PC-9 (cell line): ENCODE data around the gene LACC1. TPM values are rescaled to one million over a fixed set of nuclear protein-coding genes. Genes with fewer than 3 reads are reported as not detected.

ENCODE experiments used
- BruUV-seq: library from RNA; stranded (reverse); fragments of 400-500 nt; replicated peaks from 2 replicates; lab custom pipeline; 2021; lab: Mats Ljungman, UMichigan
- CTCF ChIA-PET: fragments of 300-600 bp; sonication (Branson Sonifier 250); formaldehyde crosslinking; loops from one replicate; lab custom pipeline; 2022; ENCODE audit warnings: antibody characterized with exemption; lab: Charles Lee
- POLR2A ChIA-PET: fragments of 300-600 bp; sonication (Branson Sonifier 250); formaldehyde crosslinking; loops from one replicate; lab custom pipeline; 2022; ENCODE audit warnings: antibody characterized with exemption; ENCODE audit not compliant: unreplicated experiment; lab: Charles Lee
- DNase-seq, 2 experiments: peaks; one replicate each; pipeline versions ENCODE4 v3.0.0 to v3.0.0-alpha.2; 2015 to 2022; ENCODE audit warnings: mixed read lengths in 1 of 2
- H2AFZ ChIP-seq: fragments of 200-600 bp; sonication (generic); 2 replicates; pipeline ENCODE4 v1.8.1; 2017; ENCODE audit warnings: antibody characterized with exemption
- H3F3A ChIP-seq: fragments of 200-600 bp; sonication (generic); 2 replicates; pipeline ENCODE4 v1.8.1; 2017; ENCODE audit warnings: antibody characterized with exemption, mild to moderate bottlenecking, low read depth; ENCODE audit not compliant: insufficient read depth
- H3K27ac ChIP-seq: fragments of 200-600 bp; sonication (generic); 2 replicates; pipeline ENCODE4 v1.6.1; 2016; ENCODE audit warnings: mixed run types
- H3K27me3 ChIP-seq: fragments of 200-600 bp; sonication (generic); 2 replicates; pipeline ENCODE4 v1.6.1; 2016; ENCODE audit warnings: low read depth, mixed run types; ENCODE audit not compliant: insufficient read depth
- H3K36me3 ChIP-seq: fragments of 200-600 bp; sonication (generic); 2 replicates; pipeline ENCODE4 v1.6.1; 2016; ENCODE audit warnings: low read depth, mixed run types
- H3K4me1 ChIP-seq: fragments of 200-600 bp; sonication (generic); replicated peaks from 2 replicates; pipeline ENCODE4 v1.6.1; 2016; ENCODE audit warnings: mixed run types; ENCODE audit not compliant: insufficient read depth
- H3K4me2 ChIP-seq: fragments of 200-600 bp; sonication (generic); 2 replicates; pipeline ENCODE4 v1.6.1; 2017; ENCODE audit warnings: mixed run types
- H3K4me3 ChIP-seq: fragments of 200-600 bp; sonication (generic); 2 replicates; pipeline ENCODE4 v1.6.1; 2016; ENCODE audit warnings: mixed run types
- H3K79me2 ChIP-seq: fragments of 200-600 bp; sonication (generic); 2 replicates; pipeline ENCODE4 v1.6.1; 2017; ENCODE audit warnings: low read depth, mixed run types
- H3K9me2 ChIP-seq: fragments of 200-600 bp; sonication (generic); 2 replicates; pipeline ENCODE4 v1.8.1; 2017; ENCODE audit warnings: mild to moderate bottlenecking; ENCODE audit not compliant: insufficient read depth
- H3K9me3 ChIP-seq: fragments of 200-600 bp; sonication (generic); 2 replicates; pipeline ENCODE4 v1.8.1; 2016; ENCODE audit warnings: low read depth; ENCODE audit not compliant: insufficient read depth
- H4K20me1 ChIP-seq: fragments of 200-600 bp; sonication (generic); 2 replicates; pipeline ENCODE4 v1.8.1; 2017; ENCODE audit not compliant: insufficient read depth
- EZH2 ChIP-seq: fragments of 200-600 bp; sonication (generic); IDR thresholded peaks from 2 replicates; pipeline ENCODE4 v1.8.0; 2017; ENCODE audit warnings: antibody characterized with exemption, low read depth
- intact Hi-C: fragments of 100-400 bp; cut with micrococcal nuclease; formaldehyde crosslinking; loops from one replicate; pipeline ENCODE4 v1.10.0; 2022; ENCODE audit not compliant: unreplicated experiment
- total RNA-seq: library from RNA; stranded (reverse); gene quantifications from 2 replicates; pipeline ENCODE4 v1.2.3, GENCODE V29; 2021
- TF ChIP-seq, protein P1 (sequence below): fragments of 200-600 bp; sonication (generic); conservative IDR thresholded peaks from 2 replicates; pipeline ENCODE4 v1.6.1; 2017; ENCODE audit warnings: mixed run types, antibody characterized with exemption, mild to moderate bottlenecking, moderate library complexity

LACC1 gene
- total RNA-seq, 1 experiment from 2014 or later: 2.4 TPM

DNA sequence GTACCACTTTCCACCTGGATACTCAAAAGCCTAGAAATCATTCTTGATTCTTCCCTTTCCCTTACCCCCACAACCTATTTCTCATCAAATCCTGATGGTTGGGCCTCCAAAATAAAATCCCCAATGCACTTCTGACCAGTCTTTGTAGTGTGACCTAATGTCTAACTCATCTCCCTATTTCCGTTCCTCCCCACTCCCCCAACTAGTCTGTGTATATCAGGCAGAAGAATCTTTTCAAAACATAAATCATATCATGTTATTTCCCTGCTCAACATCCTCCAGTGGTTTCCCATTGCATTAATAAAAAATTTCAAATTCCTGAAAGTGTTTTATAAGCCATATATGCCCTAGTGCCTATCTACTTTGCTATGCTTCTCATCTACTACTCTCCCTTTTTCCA lies 17.8 kb upstream of the LACC1 start:
- Histone ChIP-seq H3K27ac (no peak overlapping the region), H3K36me3 (peaks cover 12% of the 10 kb centered on the region; the same call in 1 of the 2 replicates), H3F3A (no peaks in the 10 kb centered on the region), H3K4me2 (no peak overlapping the region), H3K79me2 (no peaks in the 10 kb centered on the region), H3K9me3 (0 out of 2 replicates have a peak, but pooled peaks cover 3% of the 10 kb centered on the region), H4K20me1 (no peaks in the 10 kb centered on the region), H3K4me3 (no peak overlapping the region), H3K9me2 (no peaks in the 10 kb centered on the region), H3K4me1 (peaks cover 21% of the 10 kb centered on the region), H3K27me3 (no peaks in the 10 kb centered on the region), H2AFZ (no peak overlapping the region)
- CTCF ChIA-PET: no interaction called here
- POLR2A ChIA-PET: no interaction called here
- intact Hi-C loops: no loop called here
- TF ChIP-seq, protein P1, sequence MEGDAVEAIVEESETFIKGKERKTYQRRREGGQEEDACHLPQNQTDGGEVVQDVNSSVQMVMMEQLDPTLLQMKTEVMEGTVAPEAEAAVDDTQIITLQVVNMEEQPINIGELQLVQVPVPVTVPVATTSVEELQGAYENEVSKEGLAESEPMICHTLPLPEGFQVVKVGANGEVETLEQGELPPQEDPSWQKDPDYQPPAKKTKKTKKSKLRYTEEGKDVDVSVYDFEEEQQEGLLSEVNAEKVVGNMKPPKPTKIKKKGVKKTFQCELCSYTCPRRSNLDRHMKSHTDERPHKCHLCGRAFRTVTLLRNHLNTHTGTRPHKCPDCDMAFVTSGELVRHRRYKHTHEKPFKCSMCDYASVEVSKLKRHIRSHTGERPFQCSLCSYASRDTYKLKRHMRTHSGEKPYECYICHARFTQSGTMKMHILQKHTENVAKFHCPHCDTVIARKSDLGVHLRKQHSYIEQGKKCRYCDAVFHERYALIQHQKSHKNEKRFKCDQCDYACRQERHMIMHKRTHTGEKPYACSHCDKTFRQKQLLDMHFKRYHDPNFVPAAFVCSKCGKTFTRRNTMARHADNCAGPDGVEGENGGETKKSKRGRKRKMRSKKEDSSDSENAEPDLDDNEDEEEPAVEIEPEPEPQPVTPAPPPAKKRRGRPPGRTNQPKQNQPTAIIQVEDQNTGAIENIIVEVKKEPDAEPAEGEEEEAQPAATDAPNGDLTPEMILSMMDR: no peak
- TF ChIP-seq EZH2: no peak
- no TSS peak for BruUV-seq
- DNase-seq: no peak

DNA sequence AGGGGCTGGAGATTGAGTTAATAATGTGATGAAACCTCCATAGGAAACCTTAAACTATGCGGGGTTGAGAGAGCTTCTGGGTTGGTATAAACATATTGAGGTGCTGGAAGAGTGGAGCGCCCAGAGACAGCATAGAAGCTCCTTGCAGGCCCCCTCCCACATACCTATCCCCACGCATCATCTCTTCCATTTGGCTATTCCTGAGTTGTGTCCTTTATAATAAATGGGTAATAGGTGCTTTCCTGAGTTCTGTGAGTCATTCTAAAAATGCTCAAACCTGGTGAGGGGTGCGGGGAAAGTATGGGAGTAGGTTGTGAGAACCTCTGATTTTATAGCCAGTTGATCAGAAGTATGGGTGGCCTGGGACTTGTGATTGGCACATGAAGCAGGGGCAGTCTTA lies 14.8 kb upstream of the LACC1 start:
- Histone ChIP-seq H3K27me3 (no peaks in the 10 kb centered on the region), H3K4me2 (no peak overlapping the region), H3F3A (no peaks in the 10 kb centered on the region), H3K9me3 (0 out of 2 replicates have a peak, but pooled peaks cover 3% of the 10 kb centered on the region), H3K4me3 (no peak overlapping the region), H4K20me1 (no peaks in the 10 kb centered on the region), H2AFZ (no peak overlapping the region), H3K9me2 (no peaks in the 10 kb centered on the region), H3K4me1 (peaks cover 21% of the 10 kb centered on the region), H3K36me3 (0 out of 2 replicates have a peak, but pooled peaks cover 5% of the 10 kb centered on the region), H3K27ac (peak overlapping the region; percentile 87), H3K79me2 (no peaks in the 10 kb centered on the region)
- ChIA-PET POLR2A (no interaction called here), CTCF (no interaction called here)
- DNase-seq: no peak
- intact Hi-C loops: no loop called here
- TF ChIP-seq EZH2: no peak
- TF ChIP-seq, protein P1: no peak
- BruUV-seq: no TSS peak

DNA sequence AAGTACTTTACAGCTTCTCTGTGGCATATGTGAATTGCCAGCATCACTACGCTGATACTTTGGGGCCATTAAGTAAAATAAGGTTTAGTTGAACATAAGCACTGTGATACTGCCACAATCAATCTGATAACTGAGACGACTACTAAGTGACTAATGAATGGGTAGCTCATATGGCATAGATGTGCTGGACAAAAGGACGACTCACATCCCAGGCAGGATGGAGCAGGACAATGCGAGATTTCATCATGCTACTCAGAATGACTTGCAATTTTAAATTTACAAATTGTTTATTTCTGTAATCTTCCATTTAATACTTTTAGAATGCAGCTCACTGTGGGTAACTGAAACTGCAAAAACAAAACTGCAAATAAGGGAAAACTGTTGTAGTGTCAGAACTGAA lies 13.8 kb upstream of the LACC1 start:
- H3K36me3 ChIP-seq: 0 out of 2 replicates have a peak, but pooled peaks cover 5% of the 10 kb centered on the region
- no peaks in the 10 kb centered on the region for H3K9me2 ChIP-seq
- ChIA-PET POLR2A (interaction anchor here (1.0 kb wide), 1 partner anchor 13 kb away, joined by 5 read pairs; no protein-coding TSS in a partner anchor), CTCF (no interaction called here)
- peaks cover 21% of the 10 kb centered on the region for H3K4me1 ChIP-seq
- H3F3A ChIP-seq: no peaks in the 10 kb centered on the region
- peak overlapping the region; percentile 87 for H3K27ac ChIP-seq
- peak in 1 of 2 experiments; percentile 36 for DNase-seq
- H3K4me3 ChIP-seq: no peak overlapping the region
- no peaks in the 10 kb centered on the region for H3K79me2 ChIP-seq
- no peak overlapping the region for H3K4me2 ChIP-seq
- no TSS peak for BruUV-seq
- intact Hi-C loops: no loop called here
- no peak for TF ChIP-seq EZH2
- TF ChIP-seq, protein P1: no peak
- H3K9me3 ChIP-seq: 0 out of 2 replicates have a peak, but pooled peaks cover 3% of the 10 kb centered on the region
- no peak overlapping the region for H2AFZ ChIP-seq
- no peaks in the 10 kb centered on the region for H3K27me3 ChIP-seq
- H4K20me1 ChIP-seq: no peaks in the 10 kb centered on the region
